NCI-H510A (cell line): ENCODE data around the gene FOXQ1.

ENCODE experiments used
- DNase-seq: peaks from one replicate; lab custom pipeline; 2025; lab: John Stamatoyannopoulos, UW

Gene FOXQ1, protein sequence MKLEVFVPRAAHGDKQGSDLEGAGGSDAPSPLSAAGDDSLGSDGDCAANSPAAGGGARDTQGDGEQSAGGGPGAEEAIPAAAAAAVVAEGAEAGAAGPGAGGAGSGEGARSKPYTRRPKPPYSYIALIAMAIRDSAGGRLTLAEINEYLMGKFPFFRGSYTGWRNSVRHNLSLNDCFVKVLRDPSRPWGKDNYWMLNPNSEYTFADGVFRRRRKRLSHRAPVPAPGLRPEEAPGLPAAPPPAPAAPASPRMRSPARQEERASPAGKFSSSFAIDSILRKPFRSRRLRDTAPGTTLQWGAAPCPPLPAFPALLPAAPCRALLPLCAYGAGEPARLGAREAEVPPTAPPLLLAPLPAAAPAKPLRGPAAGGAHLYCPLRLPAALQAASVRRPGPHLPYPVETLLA

DNA sequence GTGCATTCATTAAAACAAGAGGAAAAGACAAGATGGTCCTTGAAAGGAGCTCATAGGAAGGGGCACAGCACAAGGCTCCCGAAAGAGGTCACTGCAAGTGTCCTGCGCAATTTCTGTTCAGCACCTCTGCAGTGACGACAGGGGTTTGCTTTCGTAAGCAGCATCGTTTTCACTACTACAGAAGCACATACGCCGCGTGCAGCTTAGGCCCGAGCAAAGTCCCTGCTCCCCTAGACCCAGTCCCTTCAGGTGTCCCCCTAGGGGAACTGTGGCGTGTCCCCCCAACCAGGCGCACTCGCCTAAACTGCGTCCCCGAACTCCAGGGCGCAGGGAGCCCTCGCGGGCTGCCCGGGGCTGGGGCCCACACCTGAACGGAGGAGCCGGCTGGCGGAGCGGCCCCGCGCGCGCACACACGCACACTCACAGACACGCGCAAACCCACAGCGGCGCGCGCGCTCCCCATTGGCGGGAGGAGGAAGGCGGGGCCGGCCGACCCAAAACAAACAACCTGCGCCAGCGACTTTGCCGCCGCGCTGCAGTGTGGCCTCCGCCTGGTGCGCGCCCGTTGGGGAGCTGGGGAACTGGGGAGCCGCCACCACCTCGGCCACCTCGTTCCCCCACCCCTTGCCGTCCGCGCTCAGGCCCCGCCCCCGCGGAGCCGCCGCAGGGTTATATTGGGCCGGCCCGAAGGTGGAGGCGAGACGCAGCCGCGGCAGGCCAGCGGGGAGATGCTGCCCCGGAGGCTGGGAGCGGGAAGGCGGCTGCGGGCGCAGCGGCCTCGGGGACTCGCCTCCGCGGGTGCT, at the start of gene FOXQ1:
Gene FOXQ1, plus strand, starts transcription at position 699 of the 803 bp plus-strand sequence. CDS start 607 bp downstream, outside the sequence.
- DNase-seq = no peak

DNA sequence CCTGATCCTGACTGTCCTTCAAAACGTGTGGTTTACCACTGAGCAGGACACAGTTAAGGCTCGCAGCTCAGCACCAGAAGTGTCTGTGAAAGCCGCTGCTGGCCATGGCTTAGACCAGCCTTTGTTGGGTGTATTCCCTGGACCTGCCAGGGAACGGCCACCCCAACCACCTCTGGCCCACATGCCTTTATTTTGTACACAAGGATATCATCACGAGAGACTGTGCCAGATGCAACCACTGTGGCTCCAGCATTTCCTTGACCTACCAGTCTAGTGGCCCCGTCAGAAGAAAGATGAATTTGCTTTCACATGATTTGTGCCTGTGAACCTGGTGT, 49.2 kb upstream of the FOXQ1 start:
- DNase-seq = no peak

DNA sequence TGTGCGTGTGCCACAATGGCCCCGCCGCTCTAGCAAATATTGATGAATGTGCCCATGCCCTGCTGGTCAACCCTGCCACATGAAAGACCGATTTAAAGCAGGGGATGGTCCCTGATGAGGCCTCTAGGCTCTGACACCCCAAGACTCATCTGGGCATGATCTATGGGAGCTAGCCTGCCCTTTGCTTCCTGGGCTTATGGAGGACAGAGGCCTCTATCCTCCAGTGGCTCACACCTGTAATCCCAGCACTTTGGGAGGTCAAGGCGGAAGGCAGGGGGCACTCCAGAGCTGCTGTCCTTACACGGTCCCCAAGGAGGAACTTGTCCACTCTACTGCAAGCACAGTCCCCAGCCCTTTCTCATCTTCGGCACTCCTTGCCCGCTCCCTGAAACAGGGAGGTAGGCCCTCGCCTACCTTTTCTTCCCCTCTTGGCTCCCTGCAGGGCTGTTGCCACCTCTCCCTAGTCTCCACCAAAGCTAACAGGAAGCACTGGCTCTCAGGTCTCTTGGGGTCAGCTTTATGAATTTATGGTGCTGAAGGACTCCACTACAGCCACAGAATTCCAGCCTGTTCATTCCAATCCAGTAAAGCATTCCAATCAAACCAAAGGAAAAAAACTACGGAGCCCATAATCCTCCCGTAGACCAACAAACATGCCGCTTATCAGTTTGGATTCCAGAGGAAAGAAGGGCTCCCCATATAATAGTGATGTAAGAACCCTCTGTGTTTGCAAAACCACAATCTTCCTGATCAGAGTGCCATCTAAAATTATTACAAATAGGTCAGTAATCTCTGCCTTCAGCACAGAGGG, 48.7 kb upstream of the FOXQ1 start:
- no peak for DNase-seq

DNA sequence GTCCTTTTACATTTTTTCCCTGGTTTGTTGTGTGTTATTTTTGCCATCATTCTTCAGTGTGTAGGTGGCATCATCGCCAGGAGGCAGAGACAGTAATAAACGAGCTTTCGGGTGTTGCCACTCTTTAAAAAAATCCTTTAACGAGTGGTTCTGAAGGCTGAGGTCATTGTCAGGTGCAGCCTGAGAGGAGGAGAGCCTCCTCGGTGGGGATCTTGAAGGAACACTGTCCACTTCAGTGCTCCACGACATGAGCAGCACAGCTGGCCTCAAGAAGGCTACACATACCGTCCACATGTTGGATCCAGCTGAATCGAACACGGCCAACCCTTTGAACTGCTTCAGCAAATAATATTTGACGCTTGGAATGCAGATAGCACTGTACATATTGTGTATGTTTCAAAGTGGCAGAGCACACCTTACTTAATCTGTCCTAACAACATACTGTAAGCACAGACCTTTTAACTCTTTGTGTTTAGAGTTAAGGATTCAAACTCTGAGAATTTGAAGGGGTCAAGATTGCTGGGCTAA, 48.0 kb upstream of the FOXQ1 start:
- no peak for DNase-seq

DNA sequence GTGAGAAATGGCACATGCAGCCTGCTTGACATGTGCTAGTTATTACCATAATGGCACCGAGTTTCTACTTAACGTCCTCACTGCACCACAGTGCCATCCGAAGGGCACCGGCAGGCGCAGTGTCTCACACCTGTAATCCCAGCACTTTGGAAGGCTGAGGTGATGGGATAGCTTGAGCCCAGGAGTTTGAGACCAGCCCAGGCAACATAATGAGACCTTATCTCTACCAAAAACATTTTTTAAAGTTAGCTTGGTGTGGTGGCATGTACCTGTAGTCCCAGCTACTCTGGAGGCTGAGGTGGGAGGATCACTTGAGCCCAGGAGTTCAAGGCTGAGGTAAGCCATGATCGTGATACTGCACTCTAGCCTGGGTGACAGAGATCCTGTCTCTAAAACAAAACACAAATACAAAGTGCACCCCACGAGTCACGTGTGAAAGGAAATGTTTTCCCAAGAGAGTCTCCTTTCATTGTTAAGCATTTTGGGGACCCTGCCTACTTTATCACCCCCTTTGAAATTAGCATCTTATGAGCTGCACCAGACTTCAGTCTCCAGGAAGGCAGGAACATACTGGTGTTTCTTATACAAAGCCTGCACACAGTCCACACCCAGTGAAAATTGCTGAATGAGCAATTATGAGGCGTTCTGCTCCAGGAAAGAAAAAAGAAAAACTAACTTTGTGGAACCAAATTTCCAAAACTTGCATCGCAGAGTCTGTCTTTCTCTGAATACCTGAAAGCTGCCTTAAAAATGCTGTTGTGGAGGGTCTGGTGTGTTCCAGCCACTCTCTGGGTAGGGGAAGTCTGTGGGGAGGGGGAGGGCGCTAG, 47.1 kb upstream of the FOXQ1 start:
- no peak for DNase-seq

DNA sequence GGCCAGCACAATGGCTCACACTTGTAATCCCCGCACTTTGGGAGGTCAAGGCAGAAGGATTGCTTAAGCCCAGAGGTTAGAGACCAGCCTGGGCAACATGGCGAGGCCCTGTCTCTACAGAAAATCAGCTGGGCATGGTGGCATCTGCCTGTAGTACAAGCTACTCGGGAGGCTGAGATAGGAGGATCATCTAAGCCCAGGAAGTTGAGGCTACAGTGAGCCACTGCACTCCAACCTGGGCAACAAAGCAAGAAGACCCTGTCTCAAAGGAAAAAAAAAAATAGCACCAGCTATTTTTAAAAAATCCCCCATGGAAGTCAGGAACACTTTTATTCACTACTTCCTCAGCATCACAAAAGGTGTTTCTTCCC, 45.2 kb upstream of the FOXQ1 start:
- DNase-seq = no peak

DNA sequence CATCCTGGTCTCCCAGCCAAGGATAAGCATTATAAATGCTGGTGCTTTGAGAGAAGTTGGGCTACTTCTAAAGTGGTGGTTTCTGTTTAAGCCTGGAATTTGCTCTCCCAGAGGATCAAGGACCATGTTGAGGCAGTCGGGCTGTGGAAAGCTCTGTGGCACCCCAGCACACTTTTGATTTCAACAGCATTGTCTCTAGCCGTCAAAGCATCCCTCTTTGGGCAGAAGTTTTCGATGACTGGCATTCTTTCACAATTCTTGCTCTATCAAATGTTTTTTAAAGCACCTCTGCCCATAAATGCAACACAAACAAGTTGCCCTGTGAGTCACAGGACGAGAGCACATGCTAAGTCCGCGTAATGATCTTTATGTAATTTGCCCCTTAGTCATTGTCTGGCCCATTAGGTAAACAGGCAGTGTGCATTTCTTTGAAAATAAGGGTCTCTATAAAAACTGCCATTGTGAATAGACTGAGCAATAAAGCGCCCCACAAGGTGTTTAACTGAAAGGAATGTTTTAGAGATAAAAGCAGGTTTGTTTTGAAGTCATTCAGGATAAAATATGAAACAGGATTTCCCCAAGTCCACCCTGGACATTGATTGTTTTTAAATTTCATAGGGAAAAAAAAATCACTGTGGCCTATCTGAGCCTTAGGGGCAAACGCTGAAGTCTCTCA, 44.7 kb upstream of the FOXQ1 start:
- DNase-seq = no peak

DNA sequence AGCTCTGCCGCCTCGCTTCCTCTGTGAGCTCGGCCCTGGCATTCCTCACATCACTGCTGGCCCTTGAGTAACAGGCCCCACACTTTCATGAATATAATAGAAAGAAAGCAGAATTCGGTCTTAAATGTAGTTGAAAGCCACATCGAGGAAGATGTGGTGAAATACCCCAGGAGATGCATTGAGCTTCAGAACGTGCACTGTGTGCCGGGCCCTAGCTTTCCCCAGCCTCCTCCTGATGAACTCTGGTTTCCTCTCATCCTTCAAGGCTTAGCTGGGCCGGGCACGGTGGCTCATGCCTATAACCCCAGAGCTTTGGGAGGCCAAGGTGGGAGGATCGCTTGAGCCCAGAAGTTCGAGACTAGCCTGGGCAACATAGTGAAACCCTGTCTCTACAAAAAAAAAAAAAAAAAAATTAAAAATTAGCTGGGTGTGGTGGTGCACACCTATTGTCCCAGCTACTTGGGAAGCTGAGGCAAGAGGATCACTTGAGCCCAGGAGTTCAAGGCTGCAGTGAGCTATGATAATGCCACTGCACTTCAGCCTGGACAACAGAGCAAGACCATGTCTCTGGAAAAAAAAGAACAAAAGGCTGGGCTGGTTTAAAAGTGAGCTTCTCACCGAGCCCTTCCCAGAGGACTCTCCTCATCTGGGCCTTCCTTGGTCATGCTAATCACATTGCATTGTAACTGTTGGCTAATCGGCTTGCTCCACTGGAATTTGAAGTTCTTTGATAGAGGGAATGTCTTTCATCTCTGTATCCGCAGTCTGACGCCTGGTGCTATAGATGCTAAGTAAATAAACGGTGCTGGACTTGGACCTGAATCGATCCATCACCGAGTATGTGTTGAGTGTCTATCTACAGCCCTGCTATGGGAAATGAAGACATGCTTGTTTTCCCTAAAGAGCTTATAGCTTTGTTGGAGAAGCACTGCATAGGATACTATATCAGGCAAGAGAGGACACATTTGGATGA, 43.8 kb upstream of the FOXQ1 start:
- no peak for DNase-seq

DNA sequence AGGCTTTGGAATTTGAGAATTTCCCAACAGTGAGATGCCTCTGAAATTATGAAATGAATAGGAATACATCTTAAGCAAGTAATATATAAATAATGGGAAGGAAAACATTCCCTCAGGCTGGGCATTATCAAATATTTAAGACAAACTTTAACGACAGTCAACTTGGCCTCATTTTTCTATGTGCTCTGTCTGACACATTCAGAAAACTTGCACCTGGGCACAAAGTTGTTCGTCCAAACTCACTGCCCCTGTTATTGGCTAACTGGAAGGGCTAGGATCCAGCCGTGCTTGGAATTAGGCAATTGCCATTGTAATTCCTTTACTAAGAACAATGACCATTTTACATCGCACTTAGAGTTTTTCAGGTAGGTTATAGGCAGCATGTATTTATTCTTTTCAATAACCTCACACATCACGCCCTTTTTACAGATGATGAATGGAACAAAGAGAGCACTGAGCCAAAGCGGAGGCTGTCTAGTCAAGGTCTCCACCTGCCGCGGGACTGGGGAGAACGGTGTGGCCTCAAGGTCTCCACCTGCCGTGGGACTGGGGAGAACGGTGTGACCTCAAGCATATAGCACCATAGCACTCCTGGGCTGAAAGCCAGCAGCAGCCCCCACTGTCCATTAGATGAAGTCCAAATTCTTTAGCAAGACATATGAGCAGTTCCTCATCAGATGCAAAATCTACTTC, 40.7 kb upstream of the FOXQ1 start:
- DNase-seq = no peak

DNA sequence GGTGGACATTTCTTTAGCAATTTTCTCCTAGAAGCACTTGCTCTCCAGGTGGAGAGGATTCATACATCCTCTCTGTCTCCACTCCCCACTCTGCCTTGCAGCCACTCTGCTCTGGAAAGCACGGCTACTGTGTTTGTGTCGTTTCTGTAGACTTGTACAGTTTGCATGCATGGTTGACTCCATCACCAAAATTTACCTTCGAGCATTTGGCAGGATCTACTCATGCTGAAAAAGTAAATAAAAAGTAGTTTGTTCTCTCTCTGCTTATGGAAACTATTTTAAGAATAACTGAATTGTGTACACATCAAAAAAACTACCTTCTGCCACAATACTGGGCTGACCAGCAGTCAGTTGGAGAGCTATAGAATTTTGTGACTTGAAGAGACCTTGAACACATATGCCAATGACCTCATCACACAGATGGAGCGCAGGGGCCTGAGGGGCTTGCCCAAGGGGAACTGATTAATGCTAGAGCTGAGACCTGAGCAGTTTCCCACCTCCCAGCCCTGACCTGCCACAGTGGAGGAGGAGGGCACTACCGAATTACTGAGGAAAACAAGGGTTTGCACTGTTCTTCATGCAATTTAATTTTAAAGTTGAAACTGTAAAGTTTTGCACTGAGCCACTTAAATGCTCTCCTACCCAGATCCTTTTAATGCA, 33.7 kb upstream of the FOXQ1 start:
- DNase-seq = no peak

DNA sequence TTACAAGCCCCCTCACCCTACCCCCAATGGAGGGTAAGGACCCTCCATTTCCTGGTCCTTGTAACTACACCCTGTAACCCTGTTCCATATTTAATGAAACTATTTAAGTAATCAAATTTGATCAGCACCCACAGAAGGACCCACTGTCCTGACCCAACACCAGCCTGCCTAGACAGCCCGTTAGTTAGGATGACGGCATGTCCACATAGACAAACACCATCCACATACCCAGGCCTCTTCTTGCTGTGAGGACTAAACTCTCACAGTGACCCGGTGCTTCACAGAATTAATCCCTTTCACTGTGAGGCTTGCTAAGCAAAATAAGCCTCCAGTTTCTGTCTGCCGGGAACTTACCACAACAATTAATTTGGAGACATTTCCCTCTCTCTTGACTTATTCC, 32.8 kb upstream of the FOXQ1 start:
- DNase-seq = no peak

DNA sequence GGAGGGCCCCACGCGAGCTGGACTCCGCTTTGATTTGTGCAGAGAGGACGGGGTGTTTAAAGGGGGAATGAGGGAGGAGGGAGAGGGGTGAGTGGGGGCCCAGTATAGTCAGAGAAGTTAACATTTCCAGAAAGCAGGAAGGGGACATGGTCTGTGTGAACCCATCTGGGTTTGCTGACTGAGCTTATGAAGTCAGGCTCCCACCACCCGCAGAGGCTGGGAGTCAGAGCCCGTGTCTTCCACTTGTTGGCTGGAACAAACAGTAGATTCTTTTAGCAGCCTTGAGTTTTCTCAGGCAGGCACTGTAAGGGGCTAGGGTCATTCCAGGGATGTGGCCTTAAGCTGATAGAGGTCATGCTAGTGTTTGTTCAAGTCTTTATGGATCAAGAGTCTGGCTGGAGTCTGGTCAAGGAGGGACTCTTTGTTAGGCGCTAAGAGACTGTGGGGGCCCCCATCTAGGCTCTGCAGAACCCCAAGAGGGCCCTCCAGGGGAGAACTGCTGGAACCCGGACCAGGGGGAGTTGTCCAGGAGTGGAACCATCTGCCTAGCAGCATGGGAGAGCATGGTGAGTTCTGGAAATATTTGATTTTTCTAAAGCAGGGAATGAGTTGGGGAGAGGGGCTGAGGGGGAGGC, 31.1 kb upstream of the FOXQ1 start:
- no peak for DNase-seq

DNA sequence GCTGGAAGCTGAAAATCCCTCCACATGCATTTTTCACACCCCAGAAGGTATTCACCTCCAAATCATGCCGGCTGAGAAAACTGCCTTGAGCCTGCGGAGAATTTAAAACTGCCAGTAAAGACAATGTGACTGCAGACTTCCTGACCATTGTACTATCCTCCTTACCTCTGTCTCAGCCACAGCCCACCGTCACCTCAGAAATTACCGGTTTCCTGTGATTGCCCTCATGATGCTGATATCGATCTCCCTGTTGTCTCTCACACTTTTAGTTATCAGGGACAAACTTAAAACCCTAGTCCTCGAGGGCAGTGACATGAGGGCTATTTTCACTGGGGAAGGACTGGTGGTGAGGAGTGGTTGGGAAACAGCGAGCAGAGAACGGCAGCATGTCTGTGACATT, 30.2 kb upstream of the FOXQ1 start:
- DNase-seq = no peak

DNA sequence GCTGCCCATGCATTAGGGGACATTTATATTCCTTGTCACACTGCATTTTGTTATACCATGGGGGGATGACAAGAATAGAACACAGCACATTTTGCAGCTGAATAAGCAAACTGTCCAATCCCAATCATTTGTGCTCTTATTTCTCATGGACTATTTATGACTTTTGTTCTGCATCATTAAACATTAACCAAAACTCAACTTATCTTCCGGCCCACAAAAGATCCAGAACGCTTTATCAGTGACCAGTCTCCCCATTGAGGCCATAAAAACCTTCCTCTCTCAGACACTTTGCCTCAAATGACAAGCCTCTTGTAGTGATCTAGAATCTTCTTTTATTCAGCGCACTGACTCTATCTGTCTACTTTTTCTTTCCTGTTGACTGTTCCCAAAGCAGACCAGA, 28.4 kb upstream of the FOXQ1 start:
- DNase-seq = no peak

DNA sequence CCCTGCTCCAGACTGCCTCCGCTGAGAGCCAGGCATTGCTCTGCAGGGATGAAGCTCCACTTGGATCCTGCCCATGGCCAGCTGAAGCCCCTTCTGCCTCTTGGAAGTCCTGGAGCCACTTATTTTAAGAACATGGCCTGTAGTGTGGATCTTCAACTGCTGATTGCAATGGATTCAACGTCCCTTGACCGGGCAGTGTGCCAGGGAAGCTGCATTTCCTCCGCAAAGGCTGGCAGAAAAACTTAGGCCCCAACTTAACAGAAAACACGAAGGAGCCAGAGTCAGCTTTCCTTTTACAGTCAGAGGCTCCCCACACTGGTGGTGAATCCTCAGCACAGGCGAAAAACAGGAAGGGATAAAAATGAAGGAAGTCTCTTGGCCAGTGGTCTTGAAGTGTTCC, 26.3 kb upstream of the FOXQ1 start:
- DNase-seq = no peak

DNA sequence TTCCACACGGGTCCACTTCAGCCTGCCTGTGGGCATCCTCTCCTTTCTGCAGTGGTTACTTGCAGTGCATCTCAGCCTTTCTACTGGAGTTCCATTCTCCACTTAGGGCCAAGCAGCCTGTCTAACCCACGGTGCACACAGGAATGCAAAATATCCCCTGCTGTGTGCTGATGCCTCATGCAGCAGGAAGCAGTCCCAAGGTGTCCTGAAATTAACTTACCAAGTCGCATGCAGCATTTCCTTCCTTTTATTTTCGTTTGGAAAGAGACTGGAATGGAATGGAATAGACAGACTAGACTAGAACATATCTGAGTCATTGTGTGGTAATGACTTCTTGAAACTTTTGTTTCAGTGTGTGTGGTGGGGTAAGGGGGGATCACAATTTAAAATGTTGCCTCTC, 25.9 kb upstream of the FOXQ1 start:
- no peak for DNase-seq

DNA sequence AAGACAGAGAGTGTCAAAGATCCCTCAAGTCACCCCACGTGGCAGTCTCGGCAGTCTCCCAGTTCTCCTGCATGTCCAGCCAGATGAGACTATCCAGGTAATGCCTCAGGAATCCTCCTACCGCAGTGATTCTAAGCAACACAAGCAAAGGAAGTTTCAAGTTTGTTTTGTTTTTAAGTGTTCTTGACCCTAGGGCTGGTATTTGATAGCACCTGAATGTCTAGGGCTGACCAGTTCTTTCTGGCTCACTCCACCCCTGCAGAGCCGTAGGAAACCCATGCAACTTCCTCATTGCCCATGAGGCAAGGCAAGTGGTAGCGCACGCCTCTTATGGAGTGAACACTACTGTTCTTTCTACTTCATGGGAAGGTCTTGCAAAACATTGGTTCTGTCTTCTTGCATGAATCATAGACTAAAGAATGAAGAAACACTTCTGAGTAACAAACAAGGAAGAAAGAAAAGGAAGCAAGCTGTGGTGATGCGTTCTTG, 24.8 kb upstream of the FOXQ1 start:
- no peak for DNase-seq

DNA sequence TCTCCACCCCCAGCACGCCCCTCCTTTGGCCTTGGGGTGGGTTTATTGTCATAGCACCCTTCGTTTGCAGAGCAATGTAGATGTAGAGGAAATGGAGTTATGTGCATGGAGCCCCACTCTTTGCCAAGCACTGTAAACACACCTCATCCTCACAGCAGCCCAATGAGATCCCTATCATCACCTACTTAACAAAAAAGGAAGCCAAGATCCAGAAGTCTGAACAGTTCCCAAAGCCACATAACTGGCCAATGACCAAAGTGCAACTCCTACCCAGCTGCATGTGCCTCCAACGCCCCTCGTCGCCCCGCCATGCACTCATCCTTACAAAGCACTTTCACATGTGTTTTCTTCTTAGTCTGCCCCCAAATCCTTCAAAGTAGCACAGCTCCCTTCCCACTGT, 21.8 kb upstream of the FOXQ1 start:
- DNase-seq = no peak
